Measurements from ENCODE around the gene ACTRT2. TPM values are rescaled to one million over a fixed set of nuclear protein-coding genes. Genes with fewer than 3 reads are reported as not detected.

The ACTRT2 gene
- total RNA-seq, 1 donor from 2014 or later = not detected

GRCh38 chr1:3028531-3029282, 7.4 kb downstream of the ACTRT2 start:
- Histone ChIP-seq H3K4me3 (ENCODE audit: low read depth, low read length) (no peak overlapping the region), H3K36me3 (ENCODE audit: control insufficient read depth, insufficient read depth, low read length) (no peaks in the 10 kb centered on the region), H3K27me3 (ENCODE audit: control insufficient read depth, insufficient read depth, low read length) (peaks cover 3% of the 10 kb centered on the region)
- TF ChIP-seq CTCF (IDR thresholded peaks at IDR 0.05; ENCODE audit: insufficient read depth, low read length, poor library complexity, severe bottlenecking) = no peak
- no peak for DNase-seq (ENCODE audit: low read depth)

DNA sequence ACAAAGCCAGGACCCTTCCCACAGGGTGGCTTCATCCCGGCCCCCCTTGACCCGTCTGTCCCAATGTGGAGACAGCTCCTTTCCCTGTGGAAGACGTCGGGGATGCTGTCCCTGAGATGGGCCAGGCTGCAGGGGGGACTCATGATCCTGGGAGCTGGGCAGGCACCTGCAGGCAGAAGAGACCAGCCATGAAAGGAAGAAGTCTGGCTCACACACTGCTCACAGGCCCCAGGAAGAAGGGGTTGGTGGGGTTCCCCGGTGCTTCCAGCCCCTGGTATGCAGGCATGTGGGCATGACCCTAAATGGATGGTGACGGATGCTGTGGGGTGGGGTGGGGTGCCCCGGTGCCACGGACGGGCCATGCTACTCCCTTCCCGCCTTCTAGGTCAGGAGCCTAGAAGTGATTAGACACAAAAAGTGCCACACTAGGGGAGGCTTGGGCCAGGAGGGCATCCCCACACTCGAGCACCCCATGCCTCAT, 8.3 kb downstream of the ACTRT2 start:
- Histone ChIP-seq H3K4me3 (ENCODE audit: low read depth, low read length) (no peak overlapping the region), H3K27me3 (ENCODE audit: control insufficient read depth, insufficient read depth, low read length) (peaks cover 3% of the 10 kb centered on the region), H3K36me3 (ENCODE audit: control insufficient read depth, insufficient read depth, low read length) (no peaks in the 10 kb centered on the region)
- DNase-seq (ENCODE audit: low read depth) = no peak
- TF ChIP-seq CTCF (IDR thresholded peaks at IDR 0.05; ENCODE audit: insufficient read depth, low read length, poor library complexity, severe bottlenecking) = no peak

GRCh38 chr1:3029991-3030662, 8.9 kb downstream of the ACTRT2 start:
- no peak for TF ChIP-seq CTCF (IDR thresholded peaks at IDR 0.05; ENCODE audit: insufficient read depth, low read length, poor library complexity, severe bottlenecking)
- no peaks in the 10 kb centered on the region for H3K36me3 ChIP-seq (ENCODE audit: control insufficient read depth, insufficient read depth, low read length)
- no peak overlapping the region for H3K4me3 ChIP-seq (ENCODE audit: low read depth, low read length)
- DNase-seq (ENCODE audit: low read depth) = no peak
- peaks cover 3% of the 10 kb centered on the region for H3K27me3 ChIP-seq (ENCODE audit: control insufficient read depth, insufficient read depth, low read length)

DNA sequence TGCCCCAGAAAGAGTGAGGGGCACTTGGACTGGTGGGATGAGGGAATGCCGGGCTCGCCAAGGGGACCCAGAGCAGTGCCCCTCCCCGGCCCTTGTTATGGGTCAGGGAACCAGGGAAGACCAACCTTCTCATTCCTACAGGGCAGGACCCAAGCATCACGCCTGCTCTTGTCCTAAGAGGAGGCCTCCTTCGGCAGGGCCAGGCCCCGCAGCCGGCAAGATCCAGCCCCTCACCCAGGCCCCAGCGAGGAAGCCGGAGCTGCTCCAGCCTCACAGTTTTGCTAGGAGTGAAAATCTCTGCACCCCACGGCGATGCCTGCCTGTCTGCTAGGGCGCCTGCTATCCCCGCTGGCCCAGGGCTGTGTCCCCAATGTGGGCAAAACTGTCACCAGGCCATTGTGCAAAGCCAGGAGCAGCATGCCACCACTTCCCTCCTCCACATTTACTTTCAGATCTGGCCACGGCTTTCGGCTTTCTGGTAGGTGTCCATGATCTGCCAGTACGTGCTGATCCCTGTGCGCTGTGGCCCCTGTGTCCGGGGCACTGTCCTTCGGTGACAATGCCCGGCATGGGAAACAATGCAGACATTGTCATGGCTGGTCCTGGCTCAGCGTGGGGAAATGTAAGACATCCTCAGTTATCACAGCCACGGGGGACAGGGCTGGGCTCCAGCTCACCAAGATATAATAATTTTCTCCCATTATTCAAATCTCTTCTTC, 9.6 kb downstream of the ACTRT2 start:
- DNase-seq (ENCODE audit: low read depth) = no peak
- TF ChIP-seq CTCF (IDR thresholded peaks at IDR 0.05; ENCODE audit: insufficient read depth, low read length, poor library complexity, severe bottlenecking) = no peak
- Histone ChIP-seq H3K4me3 (ENCODE audit: low read depth, low read length) (no peak overlapping the region), H3K36me3 (ENCODE audit: control insufficient read depth, insufficient read depth, low read length) (no peaks in the 10 kb centered on the region), H3K27me3 (ENCODE audit: control insufficient read depth, insufficient read depth, low read length) (peaks cover 3% of the 10 kb centered on the region)

DNA sequence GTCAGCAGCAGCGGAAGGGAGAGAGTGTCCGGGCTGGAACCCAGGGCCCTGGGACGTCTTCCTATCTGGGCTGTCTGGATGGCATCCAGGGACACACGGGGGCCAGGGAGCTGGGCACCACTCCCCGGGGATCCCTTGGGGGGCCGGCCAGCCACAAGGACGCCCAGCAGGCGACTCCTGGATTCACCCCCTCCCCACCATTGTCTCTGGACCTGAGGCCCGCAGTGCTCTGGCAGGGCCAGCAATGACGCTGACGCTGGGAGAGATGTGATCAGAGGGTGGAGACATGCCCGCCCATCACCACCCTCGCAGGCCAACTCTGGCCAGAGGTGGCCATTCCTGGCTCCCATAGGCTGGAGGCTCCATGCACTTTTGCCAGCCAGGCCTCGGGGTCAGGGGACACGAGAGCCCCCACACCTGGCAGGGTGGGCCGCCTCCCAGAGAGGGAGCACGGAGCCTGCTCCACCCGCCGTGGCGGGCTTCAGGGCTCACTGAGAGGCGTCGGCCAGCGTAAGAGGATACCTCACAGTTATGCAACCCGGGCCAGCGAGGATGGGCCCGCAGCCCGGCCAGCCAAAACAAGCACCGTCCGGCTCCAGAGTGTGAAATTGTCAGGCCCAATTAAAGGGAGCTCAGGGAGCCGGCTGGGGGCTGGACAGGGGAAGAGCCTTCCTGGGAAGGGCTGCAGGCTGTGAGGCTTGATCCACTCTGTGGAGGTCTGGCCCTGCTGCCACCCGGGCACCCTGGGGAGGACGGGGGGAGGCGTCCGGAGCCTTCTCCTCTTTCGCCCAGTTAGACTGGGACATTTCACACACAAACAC, 10.3 kb downstream of the ACTRT2 start:
- DNase-seq (ENCODE audit: low read depth) = no peak
- no peak for TF ChIP-seq CTCF (IDR thresholded peaks at IDR 0.05; ENCODE audit: insufficient read depth, low read length, poor library complexity, severe bottlenecking)
- Histone ChIP-seq H3K4me3 (ENCODE audit: low read depth, low read length) (no peak overlapping the region), H3K27me3 (ENCODE audit: control insufficient read depth, insufficient read depth, low read length) (peaks cover 3% of the 10 kb centered on the region), H3K36me3 (ENCODE audit: control insufficient read depth, insufficient read depth, low read length) (no peaks in the 10 kb centered on the region)

Data from kidney epithelial cell (primary cell).